GM12864 (cell line): ENCODE measurements around the gene SDHA.

ENCODE experiments used
- DNase-seq: peaks from one replicate; pipeline ENCODE4 v3.0.0-alpha.2; 2011; ENCODE audit warnings: low read depth
- H3K4me3 ChIP-seq: 2 replicates; pipeline ENCODE4 v1.5.1; 2011; ENCODE audit warnings: mild to moderate bottlenecking, low read depth, low read length, control low read depth
- TF ChIP-seq, protein P1 (sequence below): IDR thresholded peaks from 2 replicates; pipeline ENCODE4 v1.5.1; 2011; ENCODE audit warnings: low read depth, mild to moderate bottlenecking, moderate library complexity, low read length, control low read depth, inconsistent platforms; ENCODE audit errors: missing control alignments

SDHA gene

DNA sequence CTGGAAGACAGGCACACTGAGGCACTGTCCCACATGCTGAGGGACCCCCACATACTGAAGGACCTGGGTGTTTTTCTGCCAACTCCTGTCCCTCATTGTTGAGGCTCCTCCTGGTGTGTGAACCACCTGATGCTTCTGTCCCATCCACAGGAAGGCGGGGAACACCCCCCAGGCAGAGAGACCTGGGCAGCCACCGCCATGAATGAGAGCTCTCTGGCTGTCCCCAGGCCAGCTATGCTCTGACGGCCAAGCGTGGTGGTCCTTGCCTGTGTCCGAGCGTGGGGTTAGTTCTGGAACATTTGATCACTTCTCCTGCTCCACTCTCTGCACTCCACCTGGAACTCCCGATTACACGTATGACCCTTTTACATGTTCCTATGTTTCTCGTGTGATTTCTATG lies 38.7 kb upstream of the SDHA start:
- TF ChIP-seq, protein P1, sequence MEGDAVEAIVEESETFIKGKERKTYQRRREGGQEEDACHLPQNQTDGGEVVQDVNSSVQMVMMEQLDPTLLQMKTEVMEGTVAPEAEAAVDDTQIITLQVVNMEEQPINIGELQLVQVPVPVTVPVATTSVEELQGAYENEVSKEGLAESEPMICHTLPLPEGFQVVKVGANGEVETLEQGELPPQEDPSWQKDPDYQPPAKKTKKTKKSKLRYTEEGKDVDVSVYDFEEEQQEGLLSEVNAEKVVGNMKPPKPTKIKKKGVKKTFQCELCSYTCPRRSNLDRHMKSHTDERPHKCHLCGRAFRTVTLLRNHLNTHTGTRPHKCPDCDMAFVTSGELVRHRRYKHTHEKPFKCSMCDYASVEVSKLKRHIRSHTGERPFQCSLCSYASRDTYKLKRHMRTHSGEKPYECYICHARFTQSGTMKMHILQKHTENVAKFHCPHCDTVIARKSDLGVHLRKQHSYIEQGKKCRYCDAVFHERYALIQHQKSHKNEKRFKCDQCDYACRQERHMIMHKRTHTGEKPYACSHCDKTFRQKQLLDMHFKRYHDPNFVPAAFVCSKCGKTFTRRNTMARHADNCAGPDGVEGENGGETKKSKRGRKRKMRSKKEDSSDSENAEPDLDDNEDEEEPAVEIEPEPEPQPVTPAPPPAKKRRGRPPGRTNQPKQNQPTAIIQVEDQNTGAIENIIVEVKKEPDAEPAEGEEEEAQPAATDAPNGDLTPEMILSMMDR: no peak
- H3K4me3 ChIP-seq: no peak overlapping the region
- no peak for DNase-seq

DNA sequence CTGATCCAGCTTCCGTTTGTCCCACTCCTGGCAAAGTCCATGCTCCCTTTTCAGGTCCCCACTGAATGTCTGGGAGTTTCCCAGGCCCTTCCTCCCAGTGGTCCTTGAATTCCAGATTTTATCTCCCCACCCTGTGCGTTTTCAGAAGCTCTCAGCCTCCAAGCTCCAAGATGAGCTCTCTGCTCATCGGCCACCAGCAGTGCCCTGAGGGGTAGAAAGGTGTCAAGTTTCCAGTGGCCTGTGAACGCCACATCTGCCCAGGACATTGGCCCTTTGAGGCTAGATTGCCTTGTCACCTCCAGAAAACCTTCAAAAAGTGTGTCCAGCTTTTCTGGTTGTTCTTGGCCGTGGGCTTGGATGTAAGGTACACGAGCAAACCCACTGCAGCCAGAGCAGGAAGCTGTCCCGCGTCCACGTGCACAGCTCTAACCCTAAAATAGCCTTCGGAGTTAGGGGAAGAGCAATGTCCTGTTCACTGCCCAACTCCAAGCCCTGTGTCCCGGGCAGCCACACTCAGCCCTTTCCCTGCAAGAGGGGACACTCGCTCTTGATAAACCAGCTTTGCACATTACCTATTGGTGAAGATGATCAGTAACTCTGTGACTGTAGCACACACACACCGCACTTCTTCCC lies 37.7 kb upstream of the SDHA start:
- no peak for DNase-seq
- no peak overlapping the region for H3K4me3 ChIP-seq
- TF ChIP-seq, protein P1: no peak

GRCh38 chr5:181160-181559 lies 37.0 kb upstream of the SDHA start:
- H3K4me3 ChIP-seq: no peak overlapping the region
- no peak for DNase-seq
- TF ChIP-seq, protein P1: no peak

- TF ChIP-seq, protein P1: no peak
- no peak overlapping the region for H3K4me3 ChIP-seq
- no peak for DNase-seq
Measured at GRCh38 chr5:181566-181965, 36.6 kb upstream of the SDHA start.

GRCh38 chr5:182126-182525 lies 36.0 kb upstream of the SDHA start:
- TF ChIP-seq, protein P1: no peak
- no peak overlapping the region for H3K4me3 ChIP-seq
- no peak for DNase-seq

DNA sequence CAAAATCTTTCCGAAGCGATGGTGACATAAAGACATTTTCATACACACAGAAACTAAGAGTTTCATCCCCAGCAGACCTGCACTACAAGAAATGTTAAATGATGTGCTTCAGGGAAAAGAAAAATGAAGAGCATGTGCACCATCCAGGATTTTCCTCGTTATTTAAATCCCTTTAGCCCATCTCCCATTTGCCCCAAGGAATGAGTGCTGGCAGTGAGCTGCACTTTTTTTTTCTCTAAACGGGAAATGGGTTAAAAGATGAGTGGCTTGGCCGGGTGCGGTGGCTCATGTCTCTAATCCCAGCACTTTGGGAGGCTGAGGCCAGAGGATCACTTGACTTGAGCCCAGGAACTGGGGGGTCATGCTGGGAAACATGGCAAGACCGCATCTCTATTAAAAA lies 33.6 kb upstream of the SDHA start:
- TF ChIP-seq, protein P1: no peak
- no peak for DNase-seq
- H3K4me3 ChIP-seq: no peak overlapping the region
